Gastroesophageal sphincter (tissue), 4 donors: ENCODE measurements around the gene CPA5. TPM values are rescaled to one million over a fixed set of nuclear protein-coding genes. Genes with fewer than 3 reads are reported as not detected.

Source experiments
- ATAC-seq: fragments of 150-250 bp; one replicate; pipeline ENCODE4 v1.9.1; 2016; ENCODE audit warnings: mild to moderate bottlenecking, moderate library complexity
- H3K27ac ChIP-seq, 4 donors: fragments of 200-600 bp; sonication (generic) in 3 of 4; 1 replicate in 3 of 4; 2 replicates in 1 of 4; pipeline ENCODE4 v1.5.1; 2016 to 2019
- H3K27me3 ChIP-seq: fragments of 200-600 bp; sonication (generic); one replicate; pipeline ENCODE4 v1.5.1; 2019
- H3K36me3 ChIP-seq, 2 donors: fragments of 200-600 bp; sonication (generic); one replicate each; pipeline ENCODE4 v1.5.1; 2019; ENCODE audit warnings: control low read depth in 1 of 2
- H3K4me1 ChIP-seq, 3 donors: fragments of 200-600 bp; sonication (generic); 1 replicate in 2 of 3; 2 replicates in 1 of 3; pipeline ENCODE4 v1.5.1; 2016 to 2019; ENCODE audit warnings: control low read depth in 2 of 3
- H3K4me3 ChIP-seq, 2 donors: fragments of 200-600 bp; sonication (generic); one replicate each; pipeline ENCODE4 v1.5.1; 2019; ENCODE audit warnings: mild to moderate bottlenecking in 1 of 2, moderate library complexity in 1 of 2
- H3K9me3 ChIP-seq, 3 donors: fragments of 200-600 bp; sonication (generic); one replicate each; pipeline ENCODE4 v1.5.1; 2017 to 2019; ENCODE audit warnings: control low read depth in 2 of 3
- CTCF ChIP-seq, 4 experiments: fragments of 200-600 bp in 2 of 4; fragments of 450-650 bp in 2 of 4; sonication (generic) in 1 of 4; IDR thresholded peaks; one replicate each; pipeline ENCODE4 v1.5.1; 2017 to 2019; ENCODE audit warnings: antibody characterized with exemption in 4 of 4, mild to moderate bottlenecking in 2 of 4, moderate library complexity in 2 of 4
- EP300 ChIP-seq: sonication (generic); formaldehyde crosslinking; IDR thresholded peaks from one replicate; pipeline ENCODE4 v1.6.1; 2017; ENCODE audit warnings: antibody characterized with exemption, mild to moderate bottlenecking
- POLR2A ChIP-seq, 2 donors: fragments of 450-650 bp; IDR thresholded peaks; one replicate each; pipeline ENCODE4 v1.6.1; 2017; ENCODE audit warnings: antibody characterized with exemption in 2 of 2, mild to moderate bottlenecking in 2 of 2, moderate library complexity in 1 of 2
- POLR2AphosphoS5 ChIP-seq: sonication (generic); formaldehyde crosslinking; IDR thresholded peaks from one replicate; pipeline ENCODE4 v1.6.1; 2017; ENCODE audit warnings: antibody characterized with exemption
- WGBS, 2 donors: methylation state at CpG; one replicate each; pipeline ENCODE4 v1.1.5; 2018; ENCODE audit warnings: low coverage in 1 of 2; 5-methylcytosine and 5-hydroxymethylcytosine counted together
- total RNA-seq, 4 donors: library from RNA; depleted of rRNA; stranded (reverse); fragments of >200 nt; gene quantifications; one replicate each; pipeline ENCODE4 v1.1.0, GENCODE V29; 2016

Gene CPA5
- total RNA-seq, 4 donors from 2014 or later = not detected

- WGBS, 2 donors = 66 to 74% methylated on average over 7 of the region's 7 CpGs
- Histone ChIP-seq H3K9me3 (no peaks in the 10 kb centered on the region), H3K27ac (no peak overlapping the region), H3K36me3 (peaks cover 0 to 22% of the 10 kb centered on the region in 2 donors), H3K4me1 (peaks cover 0 to 7% (median 0%) of the 10 kb centered on the region in 3 donors), H3K4me3 (no peak overlapping the region), H3K27me3 (no peaks in the 10 kb centered on the region)
- TF ChIP-seq EP300 = no peak
- TF ChIP-seq POLR2AphosphoS5 = no peak
- TF ChIP-seq CTCF (IDR thresholded peaks at IDR 0.05) = no peak
- no peak for TF ChIP-seq POLR2A (IDR thresholded peaks at IDR 0.05)
- no peak for ATAC-seq
Measured at GRCh38 chr7:130397051-130397757, 52.6 kb downstream of the CPA5 start.

- no peaks in the 10 kb centered on the region for H3K27me3 ChIP-seq
- ATAC-seq = no peak
- peaks cover 0 to 27% of the 10 kb centered on the region in 2 donors for H3K36me3 ChIP-seq
- TF ChIP-seq POLR2AphosphoS5 (no peak), POLR2A (IDR thresholded peaks at IDR 0.05) (no peak), EP300 (no peak), CTCF (IDR thresholded peaks at IDR 0.05) (no peak)
- 89 to 95% methylated on average over 3 of the region's 3 CpGs for WGBS, 2 donors
- no peak overlapping the region for H3K4me3 ChIP-seq
- H3K27ac ChIP-seq = no peak overlapping the region
- no peaks in the 10 kb centered on the region for H3K9me3 ChIP-seq
- peaks cover 0 to 2% (median 0%) of the 10 kb centered on the region in 3 donors for H3K4me1 ChIP-seq
Measured at GRCh38 chr7:130397758-130398073, 53.1 kb downstream of the CPA5 start.

GRCh38 chr7:130398526-130399090 is 54.0 kb downstream of the CPA5 start:
- Histone ChIP-seq H3K27ac (no peak overlapping the region), H3K4me1 (no peaks in the 10 kb centered on the region), H3K4me3 (no peak overlapping the region), H3K9me3 (no peaks in the 10 kb centered on the region), H3K36me3 (peaks cover 0 to 34% of the 10 kb centered on the region in 2 donors), H3K27me3 (no peaks in the 10 kb centered on the region)
- WGBS, 2 donors = 72 to 86% methylated on average over 2 to 8 of the region's 8 CpGs
- no peak for ATAC-seq
- TF ChIP-seq CTCF (IDR thresholded peaks at IDR 0.05) = no peak
- TF ChIP-seq EP300 = no peak
- no peak for TF ChIP-seq POLR2AphosphoS5
- no peak for TF ChIP-seq POLR2A (IDR thresholded peaks at IDR 0.05)

GRCh38 chr7:130400120-130400572 is 55.5 kb downstream of the CPA5 start:
- WGBS, 2 donors = 53 to 67% methylated on average over 1 to 3 of the region's 4 CpGs
- Histone ChIP-seq H3K9me3 (no peaks in the 10 kb centered on the region), H3K4me1 (no peaks in the 10 kb centered on the region), H3K4me3 (no peak overlapping the region), H3K27me3 (no peaks in the 10 kb centered on the region), H3K36me3 (peaks cover 0 to 43% of the 10 kb centered on the region in 2 donors), H3K27ac (no peak overlapping the region)
- TF ChIP-seq CTCF (IDR thresholded peaks at IDR 0.05) = no peak
- TF ChIP-seq POLR2A (IDR thresholded peaks at IDR 0.05) = no peak
- peak; percentile 22 for TF ChIP-seq POLR2AphosphoS5
- no peak for TF ChIP-seq EP300
- ATAC-seq = peak; percentile 73

- 75 to 88% methylated on average over 1 of the region's 1 CpG for WGBS, 2 donors
- TF ChIP-seq POLR2A (IDR thresholded peaks at IDR 0.05) (no peak), EP300 (no peak), CTCF (IDR thresholded peaks at IDR 0.05) (no peak), POLR2AphosphoS5 (no peak)
Measured at GRCh38 chr7:130401101-130401500, 56.5 kb downstream of the CPA5 start.

More at GRCh38 chr7:130401101-130401500, 56.5 kb downstream of the CPA5 start:
- no peak overlapping the region for H3K27ac ChIP-seq
- no peaks in the 10 kb centered on the region for H3K27me3 ChIP-seq
- peaks cover 0 to 43% of the 10 kb centered on the region in 2 donors for H3K36me3 ChIP-seq
- no peak for ATAC-seq
- no peaks in the 10 kb centered on the region for H3K4me1 ChIP-seq
- no peak overlapping the region for H3K4me3 ChIP-seq
- no peaks in the 10 kb centered on the region for H3K9me3 ChIP-seq
